HG03025 (cell line): ENCODE measurements around the gene IGSF8.
A peak's percentile ranks its signal among the peaks of the same experiment; 100 is the strongest.

Source experiments
- ATAC-seq: cut with Tn5 transposase; IDR thresholded peaks from one replicate; pipeline ENCODE4 v1.9.1; 2021; ENCODE audit warnings: mild to moderate bottlenecking, moderate library complexity; ENCODE audit not compliant: unreplicated experiment, low FRiP score

IGSF8 gene

GRCh38 chr1:160097911-160098851 is at the start of gene IGSF8:
TSS of gene IGSF8 (minus strand) at chr1:160098619. CDS start at chr1:160098472, 147 bp downstream.
- ATAC-seq: peak; percentile 37

DNA sequence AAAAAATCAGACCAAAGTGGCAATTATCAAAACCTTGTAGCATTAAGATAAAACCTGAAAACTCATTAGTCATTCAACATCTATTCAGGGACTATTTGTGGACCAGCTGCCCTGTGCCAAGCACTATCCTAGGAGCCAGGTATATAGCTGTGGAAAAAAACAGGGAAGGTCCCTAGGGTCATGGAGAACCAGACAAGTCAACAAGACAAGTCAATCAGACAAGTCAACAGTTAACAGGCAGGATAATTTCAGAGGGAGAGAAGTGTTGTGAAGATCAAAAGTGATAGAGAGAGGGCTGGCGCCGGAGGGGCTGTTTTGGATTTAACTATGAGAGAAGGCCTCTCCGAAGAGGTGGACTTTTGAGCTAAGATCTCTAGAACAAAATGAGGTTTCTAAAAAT is 49.7 kb upstream of the IGSF8 start:
- ATAC-seq: no peak

GRCh38 chr1:160146107-160146506 is 47.7 kb upstream of the IGSF8 start:
- no peak for ATAC-seq

DNA sequence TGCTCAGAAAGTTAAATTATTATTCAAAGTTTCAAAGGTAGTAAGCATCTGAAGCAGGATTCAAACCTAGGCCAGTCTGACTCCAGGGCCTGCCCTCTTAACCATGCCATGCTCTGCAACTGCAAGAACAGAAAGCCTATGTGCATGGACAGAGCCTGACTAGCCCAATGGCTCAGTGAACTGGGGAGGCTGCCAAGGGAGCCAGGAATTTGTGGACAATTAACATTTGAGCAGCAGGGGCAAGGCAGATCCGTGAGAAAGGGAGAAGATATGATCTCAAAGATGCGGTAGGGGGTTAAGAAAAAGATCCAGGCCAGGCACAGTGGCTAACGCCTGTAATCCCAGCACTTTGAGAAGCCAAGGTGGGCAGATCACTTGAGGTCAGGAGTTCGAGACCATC is 46.5 kb upstream of the IGSF8 start:
- no peak for ATAC-seq

GRCh38 chr1:160143695-160144094 is 45.3 kb upstream of the IGSF8 start:
- ATAC-seq: no peak

DNA sequence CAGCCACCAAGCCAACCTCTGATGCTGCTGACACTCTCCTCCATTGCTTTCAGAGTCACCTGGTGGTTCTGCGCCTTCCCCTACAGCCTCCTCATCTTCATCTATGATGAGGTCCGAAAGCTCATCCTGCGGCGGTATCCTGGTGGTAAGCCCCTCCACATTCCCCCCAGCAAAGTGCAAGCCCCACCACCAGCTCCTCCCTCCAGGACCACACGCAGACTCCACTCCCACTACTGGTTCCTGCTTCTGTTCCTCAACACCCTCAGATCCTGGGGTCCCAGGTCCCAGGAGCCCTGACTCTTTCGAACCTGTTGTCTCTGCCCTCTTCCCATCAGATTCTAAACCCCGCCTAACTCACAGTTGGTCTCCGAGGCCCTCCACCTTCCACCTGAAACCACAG is 41.4 kb upstream of the IGSF8 start:
- ATAC-seq: no peak

DNA sequence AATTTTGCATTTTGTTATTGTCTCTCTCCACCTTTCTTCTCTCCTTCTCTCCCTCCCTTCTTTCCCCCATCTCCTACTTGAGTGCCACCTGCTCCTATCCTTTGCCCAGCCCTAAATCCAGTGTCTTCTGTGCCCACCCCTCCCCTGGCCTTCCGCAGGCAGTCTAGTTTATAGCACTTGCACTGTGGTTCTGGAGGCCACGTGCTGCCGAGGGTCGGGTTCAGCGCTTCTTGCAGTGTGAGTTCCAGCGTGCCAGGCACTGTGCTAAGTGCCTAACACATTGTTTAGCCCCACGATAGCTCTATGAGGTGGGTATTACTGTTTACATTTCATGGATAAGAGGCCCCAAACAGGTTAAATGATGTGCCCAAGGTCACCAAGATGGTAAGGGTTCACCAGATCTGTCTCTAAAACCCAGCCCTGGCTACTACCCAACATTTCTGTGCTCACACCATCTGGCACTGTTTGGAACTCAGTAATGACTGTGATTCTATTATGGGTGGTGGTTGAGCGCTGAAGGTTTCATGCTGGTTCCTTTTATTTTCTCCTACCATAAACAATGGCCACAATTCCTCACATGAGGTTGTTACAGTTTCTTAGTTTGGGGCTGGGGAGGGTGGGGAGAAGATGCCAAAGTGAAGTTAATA is 38.9 kb upstream of the IGSF8 start:
- no peak for ATAC-seq

- no peak for ATAC-seq
These were observed 38.4 kb upstream of the IGSF8 start for GRCh38 chr1:160136926-160137200.

- no peak for ATAC-seq
These were observed 37.9 kb upstream of the IGSF8 start for GRCh38 chr1:160136121-160136925.

- ATAC-seq: no peak
These were observed 36.6 kb upstream of the IGSF8 start for GRCh38 chr1:160134791-160135572.

DNA sequence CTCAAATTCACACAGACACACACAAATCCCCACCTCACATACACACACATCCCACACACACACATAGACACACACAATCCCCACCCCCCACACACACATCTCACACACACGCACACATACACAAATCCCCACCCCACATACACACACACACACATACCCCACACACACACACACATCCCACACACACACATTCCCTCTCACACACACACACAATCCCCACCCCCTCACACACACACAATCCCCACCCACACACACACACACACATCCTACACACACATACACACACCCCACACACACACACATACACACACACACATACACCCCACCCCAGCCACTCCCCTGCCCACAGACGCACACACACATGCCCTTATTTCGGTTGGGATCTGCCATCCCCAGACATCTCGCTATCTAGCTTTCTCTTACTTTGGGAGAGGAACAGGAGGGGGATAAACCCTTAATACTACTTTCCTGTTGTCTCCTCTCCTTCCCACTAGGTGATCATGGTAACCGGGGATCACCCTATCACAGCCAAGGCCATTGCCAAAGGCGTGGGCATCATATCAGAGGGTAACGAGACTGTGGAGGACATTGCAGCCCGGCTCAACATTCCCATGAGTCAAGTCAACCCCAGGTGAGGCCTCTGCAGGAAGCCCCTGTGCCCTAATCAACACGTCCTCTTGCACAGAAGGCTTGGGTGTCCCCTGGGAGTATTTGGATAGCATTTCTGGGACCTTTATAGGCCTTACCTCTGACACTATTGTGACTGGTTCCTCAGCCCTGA is 35.8 kb upstream of the IGSF8 start:
- ATAC-seq: no peak

DNA sequence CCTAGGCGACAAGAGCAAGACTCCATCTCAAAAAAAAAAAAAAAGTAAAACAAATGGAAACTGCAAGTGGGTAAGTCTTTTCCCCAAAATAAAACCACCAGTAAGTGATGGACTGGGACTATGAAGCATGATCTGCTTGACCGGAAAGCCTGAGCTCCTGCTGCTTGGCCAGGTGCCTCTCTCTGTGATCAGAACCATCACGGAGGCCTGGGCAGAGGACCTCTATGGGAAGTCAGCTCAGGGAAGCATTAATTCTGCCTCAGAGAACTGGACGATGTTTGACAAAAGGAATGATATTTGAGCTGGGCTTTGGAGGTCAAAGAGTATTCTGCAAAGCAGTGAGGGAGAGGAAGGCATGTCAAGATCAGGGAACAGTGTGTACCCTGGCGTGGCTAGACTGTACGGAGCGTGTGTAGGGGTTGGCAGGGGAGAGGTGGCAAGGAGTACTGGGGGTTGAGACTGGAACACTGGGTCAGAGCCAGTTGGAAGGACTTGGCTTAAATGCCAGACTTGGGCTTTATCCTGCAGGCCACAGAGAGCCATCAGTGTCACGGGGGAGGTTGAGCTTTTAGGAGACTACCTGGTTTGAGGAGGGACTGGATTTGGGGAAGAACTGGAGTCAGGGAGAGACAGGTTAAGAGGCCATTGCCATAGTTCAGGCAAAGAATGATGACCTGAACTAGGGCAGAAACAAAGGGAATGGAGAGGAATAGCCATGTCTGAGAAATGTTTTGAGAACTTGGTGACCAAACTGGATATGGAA is 33.6 kb upstream of the IGSF8 start:
- no peak for ATAC-seq

DNA sequence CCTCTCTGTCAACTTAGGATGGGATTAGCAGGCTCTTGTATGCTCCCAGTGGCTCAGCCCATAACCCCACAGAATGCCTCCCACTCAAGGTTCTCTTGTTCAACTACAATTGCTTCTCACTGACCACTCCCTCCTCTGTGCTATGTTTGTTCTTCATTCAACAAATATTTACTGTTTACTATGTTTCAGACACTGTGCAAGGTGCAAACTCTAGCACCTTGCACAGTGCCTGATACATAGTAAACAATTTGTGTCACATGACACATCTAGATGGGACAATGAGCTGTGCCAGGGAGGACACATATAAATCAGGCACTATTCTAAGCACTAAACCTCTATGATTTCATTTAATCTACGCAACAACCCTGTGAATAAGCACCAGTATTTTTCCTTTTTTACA is 32.5 kb upstream of the IGSF8 start:
- ATAC-seq: no peak

- no peak for ATAC-seq
These were observed 32.1 kb upstream of the IGSF8 start for GRCh38 chr1:160130486-160130885.

DNA sequence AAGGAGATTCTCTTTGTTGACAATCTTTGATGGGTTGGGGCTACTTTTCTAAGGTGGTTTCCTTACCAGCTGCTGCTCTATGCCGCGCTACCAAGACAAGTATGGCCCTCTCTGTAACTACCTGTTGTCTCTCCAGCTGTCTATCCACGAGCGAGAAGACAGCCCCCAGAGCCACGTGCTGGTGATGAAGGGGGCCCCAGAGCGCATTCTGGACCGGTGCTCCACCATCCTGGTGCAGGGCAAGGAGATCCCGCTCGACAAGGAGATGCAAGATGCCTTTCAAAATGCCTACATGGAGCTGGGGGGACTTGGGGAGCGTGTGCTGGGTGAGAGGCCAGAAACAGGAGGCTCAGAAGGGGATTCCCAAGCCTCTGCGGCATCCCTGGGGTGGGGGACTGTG is 31.5 kb upstream of the IGSF8 start:
- ATAC-seq: no peak

DNA sequence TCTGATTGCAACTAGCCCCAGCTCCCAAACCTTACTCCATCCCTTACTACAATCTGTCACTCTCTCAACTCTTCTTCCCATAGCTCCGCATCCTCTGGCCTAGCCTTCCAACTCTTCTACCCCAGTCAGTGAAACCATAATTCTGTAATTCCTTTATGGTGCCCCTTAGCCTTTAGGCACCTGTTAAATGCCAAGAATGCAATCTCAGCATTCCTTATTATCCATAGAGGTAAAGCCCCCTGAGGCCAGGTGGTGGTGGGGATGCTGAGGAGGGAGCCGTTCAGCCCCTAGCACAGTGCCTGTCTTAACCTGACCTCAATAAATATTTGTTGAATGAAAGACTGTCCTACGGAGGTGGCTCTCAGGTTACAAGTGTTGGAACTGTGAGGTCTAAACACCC is 31.1 kb upstream of the IGSF8 start:
- ATAC-seq: no peak

- ATAC-seq: no peak
These were observed 30.6 kb upstream of the IGSF8 start for GRCh38 chr1:160129046-160129445.

GRCh38 chr1:160128636-160129035 is 30.2 kb upstream of the IGSF8 start:
- ATAC-seq: no peak
